Measurements from ENCODE around the gene DHX9. TPM values are rescaled to one million over a fixed set of nuclear protein-coding genes. Genes with fewer than 3 reads are reported as not detected.

The DHX9 gene
- total RNA-seq, 4 donors from 2014 or later, result 50.5 to 110 (median 81.2) TPM

DNA sequence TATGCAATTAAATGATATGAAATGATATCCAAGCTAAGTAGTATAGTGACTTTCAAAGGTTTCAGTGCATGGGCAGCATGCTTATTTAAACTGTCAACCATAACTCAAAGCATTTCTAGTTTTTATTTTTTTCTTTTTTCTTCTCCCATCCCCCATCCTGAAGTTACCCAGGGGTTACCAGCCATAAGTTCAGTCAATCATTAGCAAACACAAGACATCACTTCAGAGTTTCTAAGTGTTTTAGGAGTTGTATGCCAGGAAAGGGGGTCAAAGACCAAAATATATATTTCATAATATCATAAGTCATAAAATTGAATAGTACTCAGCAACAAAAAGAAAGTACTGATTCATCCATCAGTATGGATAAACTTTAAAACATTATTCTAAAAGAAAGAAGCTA is 28.7 kb downstream of the DHX9 start:
- H3K4me1 ChIP-seq, result no peaks in the 10 kb centered on the region
- H3K27ac ChIP-seq, result no peak overlapping the region
- DNase-seq, result no peak
- H3K27me3 ChIP-seq, result no peaks in the 10 kb centered on the region
- no peak for TF ChIP-seq POLR2A (IDR thresholded peaks at IDR 0.05)
- TF ChIP-seq, protein P1, sequence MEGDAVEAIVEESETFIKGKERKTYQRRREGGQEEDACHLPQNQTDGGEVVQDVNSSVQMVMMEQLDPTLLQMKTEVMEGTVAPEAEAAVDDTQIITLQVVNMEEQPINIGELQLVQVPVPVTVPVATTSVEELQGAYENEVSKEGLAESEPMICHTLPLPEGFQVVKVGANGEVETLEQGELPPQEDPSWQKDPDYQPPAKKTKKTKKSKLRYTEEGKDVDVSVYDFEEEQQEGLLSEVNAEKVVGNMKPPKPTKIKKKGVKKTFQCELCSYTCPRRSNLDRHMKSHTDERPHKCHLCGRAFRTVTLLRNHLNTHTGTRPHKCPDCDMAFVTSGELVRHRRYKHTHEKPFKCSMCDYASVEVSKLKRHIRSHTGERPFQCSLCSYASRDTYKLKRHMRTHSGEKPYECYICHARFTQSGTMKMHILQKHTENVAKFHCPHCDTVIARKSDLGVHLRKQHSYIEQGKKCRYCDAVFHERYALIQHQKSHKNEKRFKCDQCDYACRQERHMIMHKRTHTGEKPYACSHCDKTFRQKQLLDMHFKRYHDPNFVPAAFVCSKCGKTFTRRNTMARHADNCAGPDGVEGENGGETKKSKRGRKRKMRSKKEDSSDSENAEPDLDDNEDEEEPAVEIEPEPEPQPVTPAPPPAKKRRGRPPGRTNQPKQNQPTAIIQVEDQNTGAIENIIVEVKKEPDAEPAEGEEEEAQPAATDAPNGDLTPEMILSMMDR (IDR thresholded peaks at IDR 0.05), result no peak
- peaks cover 14 to 100% (median 31%) of the 10 kb centered on the region in 3 donors for H3K36me3 ChIP-seq
- intact Hi-C loops (cut with DNase I), result no loop called here
- no peaks in the 10 kb centered on the region for H3K9me3 ChIP-seq
- no peak overlapping the region for H3K4me3 ChIP-seq

DNA sequence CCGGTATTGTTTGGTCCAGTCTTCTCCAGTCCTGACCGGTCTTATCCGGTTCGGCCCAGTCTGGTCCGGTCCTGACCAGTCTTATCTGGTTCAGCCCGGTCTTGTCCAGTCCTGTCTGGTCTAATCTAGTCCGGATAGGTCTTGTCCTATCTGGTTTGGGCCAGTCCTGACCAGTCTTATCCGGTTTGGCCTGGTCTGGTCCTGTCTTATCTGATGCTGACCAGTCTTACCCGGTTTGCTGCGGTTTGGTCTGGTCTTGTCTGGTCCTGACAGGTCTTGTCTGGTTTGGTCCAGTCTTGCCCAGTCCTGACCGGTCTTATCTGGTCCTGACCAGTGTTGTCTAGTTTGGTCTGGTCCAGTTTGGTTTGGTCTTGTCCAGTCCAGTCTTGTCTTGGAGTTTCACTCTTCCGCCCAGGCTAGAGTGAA is 30.1 kb downstream of the DHX9 start:
- Histone ChIP-seq H3K4me1 (no peaks in the 10 kb centered on the region), H3K9me3 (no peaks in the 10 kb centered on the region), H3K4me3 (no peak overlapping the region), H3K27ac (no peak overlapping the region), H3K36me3 (peaks cover 14 to 100% (median 32%) of the 10 kb centered on the region in 3 donors), H3K27me3 (no peaks in the 10 kb centered on the region)
- WGBS, 2 donors, result 89 to 90% methylated on average over 10 to 12 of the region's 12 CpGs
- TF ChIP-seq POLR2A (IDR thresholded peaks at IDR 0.05), result no peak
- TF ChIP-seq, protein P1 (IDR thresholded peaks at IDR 0.05), result no peak
- no peak for DNase-seq
- intact Hi-C loops (cut with DNase I), result no loop called here

DNA sequence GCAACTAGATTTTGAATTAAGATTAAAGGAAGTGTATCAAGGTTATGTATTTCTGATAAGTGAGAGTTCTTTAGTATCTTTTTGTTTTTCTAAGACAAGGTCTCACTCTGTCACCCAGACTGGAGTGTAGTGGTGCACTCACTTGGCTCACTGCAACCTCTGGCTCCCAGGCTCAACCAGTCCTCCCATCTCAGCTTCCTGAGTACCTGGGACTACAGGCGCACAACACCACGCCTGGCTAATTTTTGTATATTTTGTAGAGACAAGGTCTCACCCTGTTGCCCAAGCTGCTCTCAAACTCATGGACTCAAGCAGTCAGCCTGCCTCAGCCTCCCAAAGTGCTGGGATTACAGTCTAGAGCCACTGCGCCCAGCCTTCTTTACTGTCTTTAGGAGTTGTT is 33.7 kb downstream of the DHX9 start:
- intact Hi-C loops (cut with DNase I), result no loop called here
- TF ChIP-seq, protein P1 (IDR thresholded peaks at IDR 0.05), result no peak
- no peak for TF ChIP-seq POLR2A (IDR thresholded peaks at IDR 0.05)
- H3K36me3 ChIP-seq, result peaks cover 20 to 100% (median 47%) of the 10 kb centered on the region in 3 donors
- no peak overlapping the region for H3K27ac ChIP-seq
- no peaks in the 10 kb centered on the region for H3K27me3 ChIP-seq
- H3K4me1 ChIP-seq, result no peaks in the 10 kb centered on the region
- H3K4me3 ChIP-seq, result no peak overlapping the region
- WGBS, 2 donors, result 84 to 97% methylated on average over 3 of the region's 3 CpGs
- no peak for DNase-seq
- H3K9me3 ChIP-seq, result no peaks in the 10 kb centered on the region

DNA sequence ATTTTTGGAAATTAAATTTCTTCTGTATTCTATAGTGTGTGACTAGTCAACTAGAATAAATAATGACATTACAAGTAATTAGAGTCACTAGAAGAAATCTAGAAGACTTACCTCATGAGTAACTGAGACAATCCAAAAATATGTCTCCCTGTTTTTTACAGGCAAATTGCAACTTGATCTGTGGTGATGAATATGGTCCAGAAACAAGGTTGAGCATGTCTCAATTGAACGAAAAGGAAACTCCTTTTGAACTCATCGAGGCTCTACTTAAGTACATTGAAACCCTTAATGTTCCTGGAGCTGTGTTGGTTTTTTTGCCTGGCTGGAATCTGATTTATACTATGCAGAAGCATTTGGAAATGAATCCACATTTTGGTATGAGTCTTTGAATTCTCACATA is 36.7 kb downstream of the DHX9 start:
- H3K36me3 ChIP-seq, result peaks cover 16 to 100% (median 56%) of the 10 kb centered on the region in 3 donors
- 36 to 62% methylated on average over 2 of the region's 2 CpGs for WGBS, 2 donors
- no peak overlapping the region for H3K27ac ChIP-seq
- H3K4me1 ChIP-seq, result no peaks in the 10 kb centered on the region
- intact Hi-C loops (cut with DNase I), result no loop called here
- H3K27me3 ChIP-seq, result no peaks in the 10 kb centered on the region
- H3K4me3 ChIP-seq, result no peak overlapping the region
- no peak for TF ChIP-seq POLR2A (IDR thresholded peaks at IDR 0.05)
- TF ChIP-seq, protein P1 (IDR thresholded peaks at IDR 0.05), result no peak
- H3K9me3 ChIP-seq, result no peaks in the 10 kb centered on the region
- DNase-seq, result no peak

DNA sequence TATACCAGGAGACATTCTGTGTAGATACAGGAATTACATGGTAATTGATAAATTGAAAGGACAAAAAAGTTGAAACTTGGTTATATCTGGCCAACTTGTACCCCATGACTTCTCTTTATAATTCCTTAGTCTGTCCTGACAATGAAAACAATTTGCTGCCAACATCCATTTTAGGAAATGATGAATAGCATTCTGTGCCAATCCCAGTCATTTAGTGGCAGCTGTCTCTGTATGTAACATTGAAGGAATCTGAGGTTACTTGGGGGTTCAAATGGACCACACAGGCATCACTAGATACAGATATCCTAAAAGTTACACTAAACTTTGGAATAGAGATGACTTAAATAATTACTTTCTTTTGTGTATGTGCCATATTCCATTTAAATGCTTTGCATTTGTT is 38.2 kb downstream of the DHX9 start:
- H3K4me3 ChIP-seq, result no peak overlapping the region
- intact Hi-C loops (cut with DNase I), result no loop called here
- no peak overlapping the region for H3K27ac ChIP-seq
- no peaks in the 10 kb centered on the region for H3K9me3 ChIP-seq
- H3K27me3 ChIP-seq, result no peaks in the 10 kb centered on the region
- TF ChIP-seq POLR2A (IDR thresholded peaks at IDR 0.05), result no peak
- no peaks in the 10 kb centered on the region for H3K4me1 ChIP-seq
- DNase-seq, result no peak
- H3K36me3 ChIP-seq, result peaks cover 23 to 100% (median 68%) of the 10 kb centered on the region in 3 donors

DNA sequence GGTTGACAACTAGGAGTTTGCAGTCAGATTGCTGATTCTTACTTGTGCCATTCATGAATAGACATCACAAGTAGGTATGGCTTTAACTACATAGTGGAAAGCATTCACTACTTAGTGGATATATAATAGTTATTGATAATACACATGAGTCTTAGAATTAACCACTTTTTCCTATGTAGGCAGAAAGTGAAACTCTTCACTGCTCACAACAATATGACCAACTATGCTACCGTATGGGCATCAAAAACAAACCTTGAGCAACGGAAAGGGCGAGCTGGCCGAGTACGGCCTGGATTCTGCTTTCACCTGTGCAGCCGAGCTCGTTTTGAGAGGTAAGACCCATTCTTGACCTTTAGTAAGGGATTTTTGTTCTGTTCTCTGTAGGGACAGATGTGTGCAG is 38.7 kb downstream of the DHX9 start:
- Histone ChIP-seq H3K27ac (no peak overlapping the region), H3K9me3 (no peaks in the 10 kb centered on the region), H3K27me3 (no peaks in the 10 kb centered on the region), H3K4me3 (no peak overlapping the region), H3K36me3 (peaks cover 25 to 100% (median 69%) of the 10 kb centered on the region in 3 donors), H3K4me1 (no peaks in the 10 kb centered on the region)
- no peak for DNase-seq
- WGBS, 2 donors, result 87 to 92% methylated on average over 7 of the region's 7 CpGs
- TF ChIP-seq POLR2A (IDR thresholded peaks at IDR 0.05), result no peak
- TF ChIP-seq, protein P1 (IDR thresholded peaks at IDR 0.05), result no peak
- intact Hi-C loops (cut with DNase I), result no loop called here
